ENCODE results near the gene GRHL3.

DNA sequence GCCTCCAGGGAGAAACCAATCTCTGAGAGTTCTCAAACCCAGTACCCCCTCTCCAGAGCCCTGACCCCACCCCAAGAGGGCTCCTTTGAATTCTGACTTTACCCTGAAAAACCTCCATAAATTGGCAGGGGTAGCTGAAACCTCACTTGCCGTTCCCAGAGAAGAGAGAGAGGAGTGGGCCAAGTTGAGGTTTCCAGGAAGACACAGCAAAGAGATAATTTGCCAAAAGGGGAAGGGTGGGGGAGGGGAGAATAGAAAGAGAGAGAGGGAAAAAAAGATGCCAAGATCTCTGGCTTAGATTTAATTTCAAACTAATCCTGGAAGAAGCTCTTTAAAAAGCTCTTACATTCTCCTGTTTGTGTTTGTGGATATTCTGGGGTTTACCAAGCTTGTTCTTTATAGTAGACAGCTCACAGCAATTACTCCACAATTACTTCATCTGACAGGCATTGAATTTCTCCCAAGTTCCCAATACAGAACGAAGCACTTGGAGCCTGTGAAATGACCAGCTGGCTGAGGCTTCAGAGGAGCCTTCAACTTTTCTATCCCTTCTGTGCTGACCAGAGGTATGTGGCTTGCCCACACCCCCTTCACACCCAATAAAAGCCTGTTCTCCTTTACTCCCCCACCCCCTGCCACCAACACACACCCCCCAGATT lies 1.1 kb upstream of the GRHL3 start:
- TF ChIP-seq, protein P1, sequence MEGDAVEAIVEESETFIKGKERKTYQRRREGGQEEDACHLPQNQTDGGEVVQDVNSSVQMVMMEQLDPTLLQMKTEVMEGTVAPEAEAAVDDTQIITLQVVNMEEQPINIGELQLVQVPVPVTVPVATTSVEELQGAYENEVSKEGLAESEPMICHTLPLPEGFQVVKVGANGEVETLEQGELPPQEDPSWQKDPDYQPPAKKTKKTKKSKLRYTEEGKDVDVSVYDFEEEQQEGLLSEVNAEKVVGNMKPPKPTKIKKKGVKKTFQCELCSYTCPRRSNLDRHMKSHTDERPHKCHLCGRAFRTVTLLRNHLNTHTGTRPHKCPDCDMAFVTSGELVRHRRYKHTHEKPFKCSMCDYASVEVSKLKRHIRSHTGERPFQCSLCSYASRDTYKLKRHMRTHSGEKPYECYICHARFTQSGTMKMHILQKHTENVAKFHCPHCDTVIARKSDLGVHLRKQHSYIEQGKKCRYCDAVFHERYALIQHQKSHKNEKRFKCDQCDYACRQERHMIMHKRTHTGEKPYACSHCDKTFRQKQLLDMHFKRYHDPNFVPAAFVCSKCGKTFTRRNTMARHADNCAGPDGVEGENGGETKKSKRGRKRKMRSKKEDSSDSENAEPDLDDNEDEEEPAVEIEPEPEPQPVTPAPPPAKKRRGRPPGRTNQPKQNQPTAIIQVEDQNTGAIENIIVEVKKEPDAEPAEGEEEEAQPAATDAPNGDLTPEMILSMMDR (IDR thresholded peaks at IDR 0.05; ENCODE audit: low read length) = no peak
- no peak for TF ChIP-seq EZH2 (IDR thresholded peaks at IDR 0.05; ENCODE audit: borderline replicate concordance, low read length)

Measured in OCI-LY1 (cell line).